GM12878 (cell line): Measurements from ENCODE around the gene CAMTA1. TPM values are rescaled to one million over a fixed set of nuclear protein-coding genes. Genes with fewer than 3 reads are reported as not detected.

ENCODE experiments used
- ATF3 ChIP-seq: IDR thresholded peaks from 2 replicates; pipeline ENCODE4 v1.6.1; 2011; ENCODE audit warnings: low read depth, mild to moderate bottlenecking, low read length, moderate library complexity, borderline replicate concordance; ENCODE audit errors: extremely low read depth
- ATF7 ChIP-seq: fragments of 450-650 bp; IDR thresholded peaks from 2 replicates; pipeline ENCODE4 v1.6.1; 2016; ENCODE audit warnings: low read depth, mild to moderate bottlenecking
- E4F1 ChIP-seq: fragments of 450-650 bp; IDR thresholded peaks from 2 replicates; pipeline ENCODE4 v1.6.1; 2018; ENCODE audit warnings: borderline replicate concordance, mild to moderate bottlenecking; ENCODE audit not compliant: partially characterized antibody
- EGR1 ChIP-seq, 2 experiments: IDR thresholded peaks; 1 replicate in 1 of 2; 2 replicates in 1 of 2; pipeline ENCODE4 v1.6.1; 2011 to 2012; ENCODE audit warnings: low read depth in 2 of 2, low read length in 2 of 2, borderline replicate concordance in 1 of 2, mild to moderate bottlenecking in 1 of 2, moderate library complexity in 1 of 2
- MEF2B ChIP-seq: fragments of 450-650 bp; IDR thresholded peaks from 2 replicates; pipeline ENCODE4 v1.6.1; 2018; ENCODE audit warnings: mild to moderate bottlenecking, moderate library complexity; ENCODE audit not compliant: partially characterized antibody, poor library complexity, severe bottlenecking
- NFIC ChIP-seq: IDR thresholded peaks from 2 replicates; pipeline ENCODE4 v1.6.1; 2012; ENCODE audit warnings: low read depth, mild to moderate bottlenecking, inconsistent platforms, low read length, moderate library complexity
- PAX5 ChIP-seq: IDR thresholded peaks from 2 replicates; pipeline ENCODE4 v1.6.1; 2011; ENCODE audit warnings: low read depth, low read length, borderline replicate concordance
- ZNF274 ChIP-seq: IDR thresholded peaks from one replicate; pipeline ENCODE4 v1.8.0; 2011; ENCODE audit not compliant: insufficient read length, insufficient read depth
- polyA plus RNA-seq, 11 experiments: library from polyadenylated mRNA; depleted of rRNA in 4 of 11; unstranded in 6 of 11; stranded (reverse) in 5 of 11; fragments of >200 nt; fragmentation: Nextera tagmentation in 4 of 11; fragmentation: Illumina TruSeq in 1 of 11; extraction: Ambion mirVana in 4 of 11; extraction: Trizol in 1 of 11; gene quantifications; 1 replicate in 1 of 11; 2 replicates in 10 of 11; pipeline versions ENCODE4 v1.2.1 to v1.2.3, GENCODE V29; 2011 to 2016; ENCODE audit warnings: inconsistent platforms in 2 of 11, missing spikeins in 2 of 11, low read depth in 1 of 11
- total RNA-seq, 4 experiments: library from RNA; depleted of rRNA in 3 of 4; stranded (reverse); fragments of >200 nt in 3 of 4; fragmentation: Illumina TruSeq in 1 of 4; extraction: Trizol in 1 of 4; gene quantifications; 2 replicates each; pipeline versions ENCODE4 v1.2.1 to v1.2.3, GENCODE V29; 2013 to 2021

The CAMTA1 gene
- total and polyA plus RNA-seq, 10 of the 15 experiments (the other 5 are each of a cell fraction or from before 2014, with no cell fraction given): 37.7 to 148 (median 76.4) TPM

GRCh38 chr1:7526196-7526866 lies 741.1 kb downstream of the CAMTA1 start (continued):
- TF ChIP-seq E4F1: no peak
- no peak for TF ChIP-seq NFIC
- TF ChIP-seq PAX5: no peak
- TF ChIP-seq ATF3: no peak
- TF ChIP-seq MEF2B: no peak
- no peak for TF ChIP-seq EGR1 (IDR thresholded peaks at IDR 0.05; ENCODE audit: borderline replicate concordance in 1 of 2, low read depth in 2 of 2, low read length in 2 of 2)
- no peak for TF ChIP-seq ZNF274
- no peak for TF ChIP-seq ATF7
- TF ChIP-seq, all 136 proteins: peak for 0
